SIG-M5 treated with dmso at 0.1 percent for 504 hours (cell line): Measurements from ENCODE around the gene HJV.
A peak's percentile ranks its signal among the peaks of the same experiment; 100 is the strongest.

ENCODE experiments used
- DNase-seq: peaks from one replicate; lab custom pipeline; 2025; ENCODE audit not compliant: unreplicated experiment; lab: John Stamatoyannopoulos, UW

The HJV gene

DNA sequence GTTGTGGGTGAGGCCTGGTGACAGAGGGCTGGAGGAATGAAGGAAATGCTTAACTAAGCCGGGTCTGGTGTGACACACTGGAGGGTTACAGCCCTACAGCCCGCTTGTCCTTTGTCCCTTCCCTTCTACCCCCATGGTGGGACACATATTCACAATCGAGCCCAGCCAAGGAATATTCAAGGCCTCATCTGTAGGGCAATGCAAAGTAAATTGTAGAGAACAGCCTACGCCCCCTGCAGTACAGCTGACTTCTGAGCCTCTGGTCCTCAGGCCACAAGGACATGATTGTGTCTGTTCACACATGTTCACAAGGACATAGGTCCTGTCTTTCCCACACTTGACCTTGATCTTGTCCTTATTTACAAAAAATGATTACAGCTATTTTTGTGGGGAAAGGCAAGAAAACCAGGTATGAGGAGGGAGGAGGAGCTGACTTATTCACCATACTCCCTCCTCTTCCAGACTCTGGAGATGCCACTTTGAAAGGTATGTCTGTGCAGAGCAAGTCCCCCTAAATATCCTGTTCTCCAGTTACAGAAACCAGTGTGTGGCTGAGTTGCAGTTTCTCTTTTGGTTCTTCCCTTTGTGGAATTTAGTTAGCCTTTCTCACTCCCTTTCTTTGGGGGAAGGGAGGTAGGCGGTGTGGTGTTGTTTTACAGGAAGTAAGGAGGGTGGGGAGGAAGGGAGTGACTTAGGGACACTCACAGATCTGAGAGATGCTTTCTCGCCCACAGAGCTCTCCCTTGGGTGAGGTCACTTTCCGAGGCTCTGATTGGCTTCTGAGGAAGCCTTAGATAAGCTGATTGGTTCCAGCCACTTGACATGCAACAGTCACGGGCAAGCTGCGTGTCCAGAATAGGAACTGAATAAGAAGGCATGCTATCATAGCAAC is 42.4 kb downstream of the HJV start:
- peak; percentile 99 for DNase-seq

DNA sequence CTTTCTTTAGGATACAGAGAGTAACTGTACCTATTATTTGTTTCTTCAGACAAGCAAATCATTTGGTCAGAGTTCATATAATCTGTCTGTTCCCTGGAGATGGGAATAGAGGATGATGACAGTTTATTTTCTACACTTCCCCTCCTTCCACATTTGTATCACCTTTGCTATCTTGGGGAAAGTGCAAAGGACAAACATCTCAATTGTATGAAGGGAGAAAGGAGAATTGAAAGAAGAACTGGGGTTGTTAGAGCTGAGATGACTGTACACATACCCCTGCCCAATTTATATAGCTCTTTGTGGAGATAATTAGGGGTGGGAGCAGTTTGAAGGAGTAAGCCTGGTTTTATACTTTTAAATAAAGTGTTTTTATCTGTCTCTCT is 43.1 kb downstream of the HJV start:
- no peak for DNase-seq

GRCh38 chr1:145977486-145978470 is 43.8 kb downstream of the HJV start:
- DNase-seq = peak; percentile 91

GRCh38 chr1:145977016-145977415 is 44.5 kb downstream of the HJV start:
- DNase-seq = no peak

GRCh38 chr1:145975216-145975615 is 46.3 kb downstream of the HJV start:
- DNase-seq = no peak

- no peak for DNase-seq
Observed at GRCh38 chr1:145974721-145975120, 46.8 kb downstream of the HJV start.

DNA sequence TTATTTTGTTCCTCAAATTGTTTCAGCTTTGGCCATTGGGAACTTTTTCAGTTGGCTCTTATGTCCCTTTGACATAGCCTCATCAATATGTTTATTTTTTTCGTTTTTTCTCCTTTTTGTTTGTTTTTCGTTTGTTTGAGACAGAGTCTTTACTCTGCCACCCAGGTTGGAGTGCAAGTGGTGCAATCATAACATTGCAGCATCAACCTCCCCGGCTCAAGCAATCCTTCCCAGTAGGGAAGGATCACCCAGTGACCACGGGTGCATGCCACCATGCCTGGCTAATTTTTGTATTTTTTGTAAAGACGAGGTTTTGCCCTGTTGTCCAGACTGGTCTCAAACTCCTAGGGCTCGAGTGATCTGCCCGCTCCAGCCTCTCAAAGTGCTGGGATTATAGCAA is 49.0 kb downstream of the HJV start:
- no peak for DNase-seq
